PFSK-1 (cell line): ENCODE results near the gene PEF1.

Experiments
- POLR2AphosphoS5 ChIP-seq: IDR thresholded peaks from 2 replicates; pipeline ENCODE4 v1.6.1; 2012; ENCODE audit warnings: low read depth, mild to moderate bottlenecking, control low read depth, low read length, moderate library complexity
- TAF1 ChIP-seq: IDR thresholded peaks from 2 replicates; pipeline ENCODE4 v1.6.1; 2012; ENCODE audit warnings: low read length, control low read depth, borderline replicate concordance; ENCODE audit not compliant: insufficient read depth
- TF ChIP-seq, protein P1 (sequence below), 2 experiments: IDR thresholded peaks; 2 replicates each; pipeline versions ENCODE4 v1.6.1 to v1.8.0; 2011 to 2012; ENCODE audit warnings: low read depth in 2 of 2, low read length in 2 of 2, control low read depth in 1 of 2, inconsistent platforms in 1 of 2, mild to moderate bottlenecking in 1 of 2, moderate library complexity in 1 of 2; ENCODE audit not compliant: insufficient read depth in 1 of 2

DNA sequence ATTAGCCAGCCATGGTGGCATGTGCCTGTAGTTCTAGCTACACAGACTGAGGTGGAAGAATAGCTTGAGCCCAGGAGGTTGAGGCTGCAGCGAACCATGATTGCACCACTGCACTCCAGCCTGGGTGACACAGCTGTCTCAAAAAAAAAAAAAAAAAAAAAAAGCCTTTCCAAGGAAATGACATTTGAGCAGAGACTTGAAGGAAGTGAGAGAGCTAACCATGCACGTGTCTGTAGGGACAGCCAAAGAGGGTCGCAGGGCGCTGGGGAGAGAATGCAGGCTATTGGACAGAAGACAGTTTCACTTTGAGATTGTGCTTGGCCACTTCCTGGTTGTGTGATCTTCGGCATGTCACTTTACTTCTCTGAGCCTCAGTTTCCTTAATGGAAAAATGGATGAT, 20.4 kb downstream of the PEF1 start:
- TF ChIP-seq POLR2AphosphoS5 (no peak), TAF1 (no peak)
- TF ChIP-seq, protein P1, sequence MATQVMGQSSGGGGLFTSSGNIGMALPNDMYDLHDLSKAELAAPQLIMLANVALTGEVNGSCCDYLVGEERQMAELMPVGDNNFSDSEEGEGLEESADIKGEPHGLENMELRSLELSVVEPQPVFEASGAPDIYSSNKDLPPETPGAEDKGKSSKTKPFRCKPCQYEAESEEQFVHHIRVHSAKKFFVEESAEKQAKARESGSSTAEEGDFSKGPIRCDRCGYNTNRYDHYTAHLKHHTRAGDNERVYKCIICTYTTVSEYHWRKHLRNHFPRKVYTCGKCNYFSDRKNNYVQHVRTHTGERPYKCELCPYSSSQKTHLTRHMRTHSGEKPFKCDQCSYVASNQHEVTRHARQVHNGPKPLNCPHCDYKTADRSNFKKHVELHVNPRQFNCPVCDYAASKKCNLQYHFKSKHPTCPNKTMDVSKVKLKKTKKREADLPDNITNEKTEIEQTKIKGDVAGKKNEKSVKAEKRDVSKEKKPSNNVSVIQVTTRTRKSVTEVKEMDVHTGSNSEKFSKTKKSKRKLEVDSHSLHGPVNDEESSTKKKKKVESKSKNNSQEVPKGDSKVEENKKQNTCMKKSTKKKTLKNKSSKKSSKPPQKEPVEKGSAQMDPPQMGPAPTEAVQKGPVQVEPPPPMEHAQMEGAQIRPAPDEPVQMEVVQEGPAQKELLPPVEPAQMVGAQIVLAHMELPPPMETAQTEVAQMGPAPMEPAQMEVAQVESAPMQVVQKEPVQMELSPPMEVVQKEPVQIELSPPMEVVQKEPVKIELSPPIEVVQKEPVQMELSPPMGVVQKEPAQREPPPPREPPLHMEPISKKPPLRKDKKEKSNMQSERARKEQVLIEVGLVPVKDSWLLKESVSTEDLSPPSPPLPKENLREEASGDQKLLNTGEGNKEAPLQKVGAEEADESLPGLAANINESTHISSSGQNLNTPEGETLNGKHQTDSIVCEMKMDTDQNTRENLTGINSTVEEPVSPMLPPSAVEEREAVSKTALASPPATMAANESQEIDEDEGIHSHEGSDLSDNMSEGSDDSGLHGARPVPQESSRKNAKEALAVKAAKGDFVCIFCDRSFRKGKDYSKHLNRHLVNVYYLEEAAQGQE (IDR thresholded peaks at IDR 0.05; ENCODE audit: insufficient read depth in 1 of 2, low read depth in 2 of 2, low read length in 2 of 2): no peak
